Measurements from ENCODE around the gene MACC1. TPM values are rescaled to one million over a fixed set of nuclear protein-coding genes. Genes with fewer than 3 reads are reported as not detected.
A peak's percentile ranks its signal among the peaks of the same experiment; 100 is the strongest.

MACC1 gene
- total and polyA plus RNA-seq, 9 of the 15 experiments (the other 6 are each of a cell fraction or from before 2014, with no cell fraction given), result 5.9 to 30.2 (median 10.4) TPM

DNA sequence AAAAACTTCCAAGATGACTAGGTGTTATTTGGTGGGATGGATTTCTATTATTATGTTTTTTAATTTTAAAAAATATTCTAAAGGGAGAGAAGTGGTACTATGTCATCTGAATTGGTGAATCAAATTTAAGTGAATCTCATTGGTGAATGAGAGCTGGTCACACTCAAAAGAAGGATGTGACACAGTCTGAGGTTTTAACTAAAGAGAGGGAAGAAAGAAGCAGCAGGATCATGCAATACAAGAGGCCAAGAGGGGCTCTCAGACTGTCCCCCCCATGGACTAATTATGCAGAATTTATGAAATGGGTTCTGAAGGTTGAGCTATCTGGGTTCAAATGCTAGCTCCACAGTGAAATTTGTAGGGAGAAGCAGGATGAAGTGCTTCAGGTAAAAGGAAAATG, 16.2 kb downstream of the MACC1 start:
- H3K36me3 ChIP-seq (ENCODE audit: control insufficient read depth, insufficient read depth, low read length), result peaks cover 10% of the 10 kb centered on the region
- H2AFZ ChIP-seq (ENCODE audit: low read depth, low read length), result no peak overlapping the region
- no TSS peak for BruUV-seq (replicated peaks)
- H3K27ac ChIP-seq (ENCODE audit: extremely low read depth, low read depth, low read length), result peak overlapping the region; percentile 44; the same call in 1 of the 3 replicates
- intact Hi-C loops (cut with micrococcal nuclease) (no loop called here), in situ Hi-C loops (cut with MboI) (no loop called here)
- FAIRE-seq (no peak), ATAC-seq (no peak), DNase-seq (ENCODE audit: extremely low read depth in 1 of 4, low spot score in 3 of 4) (no peak)
- no peaks in the 10 kb centered on the region for H4K20me1 ChIP-seq (replicated peaks; ENCODE audit: control insufficient read depth, insufficient read depth, low read length)
- ChIA-PET POLR2A (interaction anchor here (1.0 to 4.7 kb wide), 2 partner anchors 13 to 19 kb away, joined by 3 to 20 read pairs; no protein-coding TSS in a partner anchor), CTCF (ENCODE audit: low intra/inter-chr PET ratio) (no interaction called here)
- H3K9me3 ChIP-seq (replicated peaks; ENCODE audit: control insufficient read depth, insufficient read depth, low read depth, low read length), result no peaks in the 10 kb centered on the region
- H3K9me1 ChIP-seq (ENCODE audit: control insufficient read depth, insufficient read depth, low read length), result no peaks in the 10 kb centered on the region
- TF ChIP-seq ZNF766 (CRISPR knock-in tag; conservative IDR thresholded peaks at IDR 0.05), result no peak
- no peak for TF ChIP-seq ZNF57 (CRISPR knock-in tag; IDR thresholded peaks at IDR 0.05)
- TF ChIP-seq, protein P1, sequence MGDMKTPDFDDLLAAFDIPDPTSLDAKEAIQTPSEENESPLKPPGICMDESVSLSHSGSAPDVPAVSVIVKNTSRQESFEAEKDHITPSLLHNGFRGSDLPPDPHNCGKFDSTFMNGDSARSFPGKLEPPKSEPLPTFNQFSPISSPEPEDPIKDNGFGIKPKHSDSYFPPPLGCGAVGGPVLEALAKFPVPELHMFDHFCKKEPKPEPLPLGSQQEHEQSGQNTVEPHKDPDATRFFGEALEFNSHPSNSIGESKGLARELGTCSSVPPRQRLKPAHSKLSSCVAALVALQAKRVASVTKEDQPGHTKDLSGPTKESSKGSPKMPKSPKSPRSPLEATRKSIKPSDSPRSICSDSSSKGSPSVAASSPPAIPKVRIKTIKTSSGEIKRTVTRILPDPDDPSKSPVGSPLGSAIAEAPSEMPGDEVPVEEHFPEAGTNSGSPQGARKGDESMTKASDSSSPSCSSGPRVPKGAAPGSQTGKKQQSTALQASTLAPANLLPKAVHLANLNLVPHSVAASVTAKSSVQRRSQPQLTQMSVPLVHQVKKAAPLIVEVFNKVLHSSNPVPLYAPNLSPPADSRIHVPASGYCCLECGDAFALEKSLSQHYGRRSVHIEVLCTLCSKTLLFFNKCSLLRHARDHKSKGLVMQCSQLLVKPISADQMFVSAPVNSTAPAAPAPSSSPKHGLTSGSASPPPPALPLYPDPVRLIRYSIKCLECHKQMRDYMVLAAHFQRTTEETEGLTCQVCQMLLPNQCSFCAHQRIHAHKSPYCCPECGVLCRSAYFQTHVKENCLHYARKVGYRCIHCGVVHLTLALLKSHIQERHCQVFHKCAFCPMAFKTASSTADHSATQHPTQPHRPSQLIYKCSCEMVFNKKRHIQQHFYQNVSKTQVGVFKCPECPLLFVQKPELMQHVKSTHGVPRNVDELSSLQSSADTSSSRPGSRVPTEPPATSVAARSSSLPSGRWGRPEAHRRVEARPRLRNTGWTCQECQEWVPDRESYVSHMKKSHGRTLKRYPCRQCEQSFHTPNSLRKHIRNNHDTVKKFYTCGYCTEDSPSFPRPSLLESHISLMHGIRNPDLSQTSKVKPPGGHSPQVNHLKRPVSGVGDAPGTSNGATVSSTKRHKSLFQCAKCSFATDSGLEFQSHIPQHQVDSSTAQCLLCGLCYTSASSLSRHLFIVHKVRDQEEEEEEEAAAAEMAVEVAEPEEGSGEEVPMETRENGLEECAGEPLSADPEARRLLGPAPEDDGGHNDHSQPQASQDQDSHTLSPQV (IDR thresholded peaks at IDR 0.05), result no peak
- TF ChIP-seq TOE1 (IDR thresholded peaks at IDR 0.05; ENCODE audit: borderline replicate concordance), result no peak
- no peak for TF ChIP-seq TOE1 (CRISPR knock-in tag; IDR thresholded peaks at IDR 0.05; ENCODE audit: borderline replicate concordance, low read depth)
- TF ChIP-seq ZZZ3 (IDR thresholded peaks at IDR 0.05), result no peak
- no peak for TF ChIP-seq ZFX (CRISPR knock-in tag; IDR thresholded peaks at IDR 0.05)
- no peak for TF ChIP-seq MCM3 (IDR thresholded peaks at IDR 0.05)
- TF ChIP-seq, protein P2, sequence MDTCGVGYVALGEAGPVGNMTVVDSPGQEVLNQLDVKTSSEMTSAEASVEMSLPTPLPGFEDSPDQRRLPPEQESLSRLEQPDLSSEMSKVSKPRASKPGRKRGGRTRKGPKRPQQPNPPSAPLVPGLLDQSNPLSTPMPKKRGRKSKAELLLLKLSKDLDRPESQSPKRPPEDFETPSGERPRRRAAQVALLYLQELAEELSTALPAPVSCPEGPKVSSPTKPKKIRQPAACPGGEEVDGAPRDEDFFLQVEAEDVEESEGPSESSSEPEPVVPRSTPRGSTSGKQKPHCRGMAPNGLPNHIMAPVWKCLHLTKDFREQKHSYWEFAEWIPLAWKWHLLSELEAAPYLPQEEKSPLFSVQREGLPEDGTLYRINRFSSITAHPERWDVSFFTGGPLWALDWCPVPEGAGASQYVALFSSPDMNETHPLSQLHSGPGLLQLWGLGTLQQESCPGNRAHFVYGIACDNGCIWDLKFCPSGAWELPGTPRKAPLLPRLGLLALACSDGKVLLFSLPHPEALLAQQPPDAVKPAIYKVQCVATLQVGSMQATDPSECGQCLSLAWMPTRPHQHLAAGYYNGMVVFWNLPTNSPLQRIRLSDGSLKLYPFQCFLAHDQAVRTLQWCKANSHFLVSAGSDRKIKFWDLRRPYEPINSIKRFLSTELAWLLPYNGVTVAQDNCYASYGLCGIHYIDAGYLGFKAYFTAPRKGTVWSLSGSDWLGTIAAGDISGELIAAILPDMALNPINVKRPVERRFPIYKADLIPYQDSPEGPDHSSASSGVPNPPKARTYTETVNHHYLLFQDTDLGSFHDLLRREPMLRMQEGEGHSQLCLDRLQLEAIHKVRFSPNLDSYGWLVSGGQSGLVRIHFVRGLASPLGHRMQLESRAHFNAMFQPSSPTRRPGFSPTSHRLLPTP (IDR thresholded peaks at IDR 0.05; ENCODE audit: borderline replicate concordance, extremely low read depth, insufficient read length), result no peak
- no peak for TF ChIP-seq NR2C1 (IDR thresholded peaks at IDR 0.05)
- no peak for TF ChIP-seq NR2C1 (tag; IDR thresholded peaks at IDR 0.05)
- no peak overlapping the region for H3K4me3 ChIP-seq
- H3K9ac ChIP-seq (ENCODE audit: insufficient read depth in 1 of 2, low read depth in 2 of 2, low read length in 2 of 2), result no peak overlapping the region
- peaks cover 0 to 42% of the 10 kb centered on the region in 2 experiments; a peak in 4 of 5 replicates for H3K4me1 ChIP-seq (replicated peaks in 1 of 2; ENCODE audit: control insufficient read depth in 2 of 2, insufficient read depth in 2 of 2, low read length in 2 of 2)
- peaks cover 39% of the 10 kb centered on the region for H3K79me2 ChIP-seq (ENCODE audit: control insufficient read depth, insufficient read depth, low read length)
- no peaks in the 10 kb centered on the region for H3K27me3 ChIP-seq (ENCODE audit: control insufficient read depth in 2 of 2, insufficient read depth in 2 of 2, low read length in 2 of 2)
- H3K4me2 ChIP-seq (ENCODE audit: insufficient read depth, low read length), result no peak overlapping the region
